ENCODE data around the gene HYCC2.
"Not testable (repeated sequence)": the region's sequence is repeated elsewhere in the genome, so short reads cannot be mapped to it uniquely, and the experiment has no call there.

HYCC2 gene

DNA sequence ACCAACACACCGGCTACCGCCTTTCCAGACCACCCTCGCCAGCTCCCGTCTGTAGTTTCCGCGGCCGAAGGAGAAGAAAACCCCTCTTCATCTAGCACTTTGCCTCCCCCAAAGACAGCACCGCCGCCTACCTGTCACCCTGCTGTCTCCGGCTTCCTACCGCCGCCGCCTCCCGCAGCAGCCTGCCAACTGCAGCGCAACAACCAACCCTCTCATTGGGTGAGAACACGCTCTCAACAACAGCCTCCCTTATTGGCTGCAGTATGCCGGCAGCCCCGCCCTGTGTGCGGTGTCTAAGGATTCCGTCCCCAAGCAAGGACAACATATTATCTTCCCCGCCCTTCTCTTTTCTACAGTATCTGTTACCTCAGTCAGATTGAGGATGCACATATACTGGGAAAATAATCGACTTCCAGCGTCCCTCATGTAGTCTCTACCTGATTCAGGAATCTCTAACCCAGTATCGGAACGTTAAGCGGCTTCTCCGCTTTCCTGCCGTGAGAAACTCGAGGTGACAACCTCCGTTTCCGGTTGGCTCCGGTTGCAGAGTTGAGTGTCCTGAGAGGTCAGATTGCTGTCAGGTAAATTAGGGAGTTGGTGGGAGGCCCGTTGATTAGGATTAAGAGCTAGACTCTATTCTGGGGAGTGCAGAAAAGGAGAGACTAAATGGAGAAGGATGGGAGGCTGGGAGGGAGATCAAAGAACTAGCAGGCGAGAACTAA is at the start of gene HYCC2, which contains the start of gene NDUFB3:
HYCC2 (minus strand) TSS at position 193 of the 722 bp plus-strand sequence. CDS start 47,662 bp downstream, outside the sequence.
NDUFB3 (plus strand) TSS at position 523 of the 722 bp plus-strand sequence. CDS start 6,882 bp downstream, outside the sequence.
- no peaks in the 10 kb centered on the region for H3K9me2 ChIP-seq (replicated peaks; ENCODE audit: low read depth, low read length)
- no peaks in the 10 kb centered on the region for H3K36me3 ChIP-seq (ENCODE audit: insufficient read depth, low read length)
- TF ChIP-seq, protein P1, sequence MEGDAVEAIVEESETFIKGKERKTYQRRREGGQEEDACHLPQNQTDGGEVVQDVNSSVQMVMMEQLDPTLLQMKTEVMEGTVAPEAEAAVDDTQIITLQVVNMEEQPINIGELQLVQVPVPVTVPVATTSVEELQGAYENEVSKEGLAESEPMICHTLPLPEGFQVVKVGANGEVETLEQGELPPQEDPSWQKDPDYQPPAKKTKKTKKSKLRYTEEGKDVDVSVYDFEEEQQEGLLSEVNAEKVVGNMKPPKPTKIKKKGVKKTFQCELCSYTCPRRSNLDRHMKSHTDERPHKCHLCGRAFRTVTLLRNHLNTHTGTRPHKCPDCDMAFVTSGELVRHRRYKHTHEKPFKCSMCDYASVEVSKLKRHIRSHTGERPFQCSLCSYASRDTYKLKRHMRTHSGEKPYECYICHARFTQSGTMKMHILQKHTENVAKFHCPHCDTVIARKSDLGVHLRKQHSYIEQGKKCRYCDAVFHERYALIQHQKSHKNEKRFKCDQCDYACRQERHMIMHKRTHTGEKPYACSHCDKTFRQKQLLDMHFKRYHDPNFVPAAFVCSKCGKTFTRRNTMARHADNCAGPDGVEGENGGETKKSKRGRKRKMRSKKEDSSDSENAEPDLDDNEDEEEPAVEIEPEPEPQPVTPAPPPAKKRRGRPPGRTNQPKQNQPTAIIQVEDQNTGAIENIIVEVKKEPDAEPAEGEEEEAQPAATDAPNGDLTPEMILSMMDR (conservative IDR thresholded peaks at IDR 0.05; ENCODE audit: low read length), result peak; percentile 37
- no peak for TF ChIP-seq EZH2phosphoT487 (IDR thresholded peaks at IDR 0.05; ENCODE audit: borderline replicate concordance)
- H3K27me3 ChIP-seq (ENCODE audit: insufficient read depth, low read length, poor library complexity, severe bottlenecking), result no peaks in the 10 kb centered on the region
- no peaks in the 10 kb centered on the region for H3K9me3 ChIP-seq (ENCODE audit: insufficient read depth, low read depth, low read length)
- H3K4me1 ChIP-seq (ENCODE audit: insufficient read depth, low read length, poor library complexity, severe bottlenecking), result peaks cover 40% of the 10 kb centered on the region
- peaks cover 27% of the 10 kb centered on the region for H4K20me1 ChIP-seq (ENCODE audit: insufficient read depth, low read length, poor library complexity, severe bottlenecking)
- H3K79me2 ChIP-seq (ENCODE audit: insufficient read depth, low read length), result peaks cover 72% of the 10 kb centered on the region
- peak within 1 kb of the TSS; percentile 87 for H3K9ac ChIP-seq (ENCODE audit: low read depth, low read length, poor library complexity, severe bottlenecking)
- no peaks in the 10 kb centered on the region for H3F3A ChIP-seq (ENCODE audit: low read depth)
- peak within 1 kb of the TSS; percentile 89 for H3K4me2 ChIP-seq (ENCODE audit: low read depth, low read length, poor library complexity, severe bottlenecking)
- H2AFZ ChIP-seq (ENCODE audit: low read length), result peak within 1 kb of the TSS; percentile 89
- H3K4me3 ChIP-seq (ENCODE audit: low read length, poor library complexity, severe bottlenecking), result peak within 1 kb of the TSS; percentile 92

DNA sequence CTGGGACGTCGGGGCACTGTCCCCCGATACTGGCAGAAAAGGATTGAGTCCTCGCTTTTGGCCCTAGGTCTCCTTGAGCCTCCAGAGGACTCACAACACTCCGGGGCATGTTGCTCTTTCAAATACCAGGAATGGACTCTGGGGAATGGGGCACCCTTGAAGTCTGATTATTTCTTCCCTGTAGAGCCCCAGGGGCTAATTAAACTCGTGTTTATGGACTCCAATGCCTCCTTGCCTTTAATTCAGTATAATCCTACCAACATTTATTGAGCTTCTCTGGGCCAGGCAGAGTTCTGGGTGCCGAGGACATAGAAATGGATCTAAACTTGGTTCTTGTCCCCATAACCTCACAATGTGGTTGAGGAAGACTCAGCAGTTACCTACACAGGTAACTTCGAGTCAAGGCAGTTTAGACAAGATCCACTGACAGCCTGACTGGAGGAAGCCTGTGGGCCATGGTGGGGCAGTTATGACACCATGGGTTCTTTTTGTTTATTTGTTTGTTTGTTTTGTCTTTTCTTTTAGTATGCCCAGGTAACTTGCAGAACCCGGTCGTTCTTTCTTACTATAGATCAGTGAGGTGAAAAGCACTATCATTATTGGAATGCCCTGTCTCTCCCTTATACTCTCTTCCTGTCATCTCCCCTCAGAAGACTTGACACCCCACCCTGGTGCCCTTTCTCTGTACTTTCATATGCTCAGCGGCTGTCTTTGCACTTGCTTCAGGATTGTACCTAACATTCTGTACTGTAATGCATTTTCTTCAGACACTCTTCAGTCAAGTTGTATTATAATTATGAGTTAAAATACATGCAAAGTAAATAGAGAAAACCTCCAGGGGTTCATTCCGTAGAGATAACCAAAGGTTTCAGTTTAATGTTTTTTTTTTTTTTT is 47.7 kb upstream of the HYCC2 start:
- peak overlapping the region; percentile 96 for H3K9ac ChIP-seq (ENCODE audit: low read depth, low read length, poor library complexity, severe bottlenecking)
- H3K79me2 ChIP-seq (ENCODE audit: insufficient read depth, low read length), result peaks cover 72% of the 10 kb centered on the region
- peak overlapping the region; percentile 90 for H3K4me2 ChIP-seq (ENCODE audit: low read depth, low read length, poor library complexity, severe bottlenecking)
- H3F3A ChIP-seq (ENCODE audit: low read depth), result peaks cover 18% of the 10 kb centered on the region
- H4K20me1 ChIP-seq (ENCODE audit: insufficient read depth, low read length, poor library complexity, severe bottlenecking), result peaks cover 38% of the 10 kb centered on the region
- TF ChIP-seq, protein P1 (conservative IDR thresholded peaks at IDR 0.05; ENCODE audit: low read length), result no peak
- no peak for TF ChIP-seq EZH2phosphoT487 (IDR thresholded peaks at IDR 0.05; ENCODE audit: borderline replicate concordance)
- peaks cover 62% of the 10 kb centered on the region for H3K4me1 ChIP-seq (ENCODE audit: insufficient read depth, low read length, poor library complexity, severe bottlenecking)
- H3K27me3 ChIP-seq (ENCODE audit: insufficient read depth, low read length, poor library complexity, severe bottlenecking), result no peaks in the 10 kb centered on the region
- peak overlapping the region; percentile 24; the same call in 1 of the 2 replicates for H2AFZ ChIP-seq (ENCODE audit: low read length)
- no peaks in the 10 kb centered on the region for H3K9me2 ChIP-seq (replicated peaks; ENCODE audit: low read depth, low read length)
- peak overlapping the region; percentile 86 for H3K4me3 ChIP-seq (ENCODE audit: low read length, poor library complexity, severe bottlenecking)
- no peaks in the 10 kb centered on the region for H3K9me3 ChIP-seq (ENCODE audit: insufficient read depth, low read depth, low read length)
- H3K36me3 ChIP-seq (ENCODE audit: insufficient read depth, low read length), result no peaks in the 10 kb centered on the region

DNA sequence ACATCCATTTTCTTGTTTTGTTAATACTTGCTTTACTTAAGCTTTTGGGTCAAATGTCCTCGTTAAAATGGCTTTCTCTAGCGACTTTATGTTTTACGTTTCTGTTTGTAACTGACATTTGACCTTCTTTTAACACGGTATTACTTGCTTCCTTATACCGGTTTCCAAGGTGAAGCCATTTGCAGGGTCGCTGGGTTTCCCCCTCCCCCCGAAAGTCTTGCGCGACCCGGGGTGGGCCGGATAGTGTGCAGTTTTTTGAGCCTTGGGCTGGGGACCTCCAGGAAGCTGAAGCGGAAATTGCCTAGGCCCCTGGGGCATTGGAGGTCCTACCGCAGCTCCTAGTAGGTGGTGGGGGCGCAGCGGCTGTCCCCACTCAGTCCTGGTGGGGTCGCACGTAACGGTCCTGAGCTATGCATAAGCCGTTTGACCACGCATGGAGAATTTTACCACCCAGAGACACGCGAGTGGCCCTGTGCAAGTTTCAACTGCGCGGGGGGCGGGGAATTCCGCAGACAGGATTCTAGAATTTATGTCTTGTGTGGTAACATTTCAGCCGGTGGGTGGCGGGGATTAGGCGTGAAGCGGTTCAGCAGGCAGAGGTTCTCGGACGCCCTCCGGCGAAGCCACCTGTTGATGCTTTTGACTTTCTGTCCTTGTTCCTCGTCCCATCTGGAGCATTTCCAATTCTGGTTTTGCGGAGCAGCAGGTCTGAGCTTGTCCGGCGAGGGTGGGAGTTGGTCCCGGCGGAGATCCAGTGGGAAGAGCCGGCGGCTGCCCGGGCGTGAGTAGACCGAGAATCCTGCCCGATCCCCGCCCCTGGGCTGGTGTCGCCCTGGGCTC is 46.9 kb upstream of the HYCC2 start:
- peaks cover 53% of the 10 kb centered on the region for H3K4me1 ChIP-seq (ENCODE audit: insufficient read depth, low read length, poor library complexity, severe bottlenecking)
- H3K9ac ChIP-seq (ENCODE audit: low read depth, low read length, poor library complexity, severe bottlenecking), result peak overlapping the region; percentile 96
- peak overlapping the region; percentile 24; the same call in 1 of the 2 replicates for H2AFZ ChIP-seq (ENCODE audit: low read length)
- no peaks in the 10 kb centered on the region for H3K36me3 ChIP-seq (ENCODE audit: insufficient read depth, low read length)
- peak overlapping the region; percentile 90 for H3K4me2 ChIP-seq (ENCODE audit: low read depth, low read length, poor library complexity, severe bottlenecking)
- no peaks in the 10 kb centered on the region for H3K9me2 ChIP-seq (replicated peaks; ENCODE audit: low read depth, low read length)
- H3K79me2 ChIP-seq (ENCODE audit: insufficient read depth, low read length), result peaks cover 64% of the 10 kb centered on the region
- H3F3A ChIP-seq (ENCODE audit: low read depth), result peaks cover 18% of the 10 kb centered on the region
- H3K9me3 ChIP-seq (ENCODE audit: insufficient read depth, low read depth, low read length), result no peaks in the 10 kb centered on the region
- H4K20me1 ChIP-seq (ENCODE audit: insufficient read depth, low read length, poor library complexity, severe bottlenecking), result peaks cover 36% of the 10 kb centered on the region
- TF ChIP-seq, protein P1 (conservative IDR thresholded peaks at IDR 0.05; ENCODE audit: low read length), result peak; percentile 66
- TF ChIP-seq EZH2phosphoT487 (IDR thresholded peaks at IDR 0.05; ENCODE audit: borderline replicate concordance), result no peak
- H3K4me3 ChIP-seq (ENCODE audit: low read length, poor library complexity, severe bottlenecking), result peak overlapping the region; percentile 86
- H3K27me3 ChIP-seq (ENCODE audit: insufficient read depth, low read length, poor library complexity, severe bottlenecking), result no peaks in the 10 kb centered on the region

DNA sequence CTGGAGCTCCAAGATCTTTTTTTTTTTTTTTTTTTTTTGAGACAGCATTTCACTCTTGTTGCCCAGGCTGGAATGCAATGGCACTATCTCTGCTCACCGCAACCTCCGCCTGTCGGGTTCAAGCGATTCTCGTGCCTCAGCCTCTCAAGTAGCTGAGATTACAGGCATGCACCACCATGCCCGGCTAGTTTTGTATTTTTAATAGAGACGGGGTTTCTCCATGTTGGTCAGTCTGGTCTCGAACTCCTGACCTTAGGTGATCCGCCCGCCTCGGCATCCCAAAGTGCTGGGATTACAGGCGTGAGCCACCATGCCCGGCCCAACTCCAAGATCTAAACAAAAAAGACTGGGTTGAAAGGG is 46.2 kb upstream of the HYCC2 start:
- H3K79me2 ChIP-seq (ENCODE audit: insufficient read depth, low read length), result peaks cover 58% of the 10 kb centered on the region
- H3K4me1 ChIP-seq (ENCODE audit: insufficient read depth, low read length, poor library complexity, severe bottlenecking), result peaks cover 47% of the 10 kb centered on the region
- H3K36me3 ChIP-seq (ENCODE audit: insufficient read depth, low read length); H3K27me3 ChIP-seq (ENCODE audit: insufficient read depth, low read length, poor library complexity, severe bottlenecking); H3K9me3 ChIP-seq (ENCODE audit: insufficient read depth, low read depth, low read length); H3K9me2 ChIP-seq (replicated peaks; ENCODE audit: low read depth, low read length): not testable (repeated sequence)
- H4K20me1 ChIP-seq (ENCODE audit: insufficient read depth, low read length, poor library complexity, severe bottlenecking), result peaks cover 31% of the 10 kb centered on the region
- H3K4me2 ChIP-seq (ENCODE audit: low read depth, low read length, poor library complexity, severe bottlenecking), result peak overlapping the region; percentile 90
- peak overlapping the region; percentile 24; the same call in 1 of the 2 replicates for H2AFZ ChIP-seq (ENCODE audit: low read length)
- peak overlapping the region; percentile 96 for H3K9ac ChIP-seq (ENCODE audit: low read depth, low read length, poor library complexity, severe bottlenecking)
- peak overlapping the region; percentile 86 for H3K4me3 ChIP-seq (ENCODE audit: low read length, poor library complexity, severe bottlenecking)
- peaks cover 18% of the 10 kb centered on the region for H3F3A ChIP-seq (ENCODE audit: low read depth)

Measured in Loucy (cell line).